ENCODE results near the gene PPARGC1A.

PPARGC1A gene

DNA sequence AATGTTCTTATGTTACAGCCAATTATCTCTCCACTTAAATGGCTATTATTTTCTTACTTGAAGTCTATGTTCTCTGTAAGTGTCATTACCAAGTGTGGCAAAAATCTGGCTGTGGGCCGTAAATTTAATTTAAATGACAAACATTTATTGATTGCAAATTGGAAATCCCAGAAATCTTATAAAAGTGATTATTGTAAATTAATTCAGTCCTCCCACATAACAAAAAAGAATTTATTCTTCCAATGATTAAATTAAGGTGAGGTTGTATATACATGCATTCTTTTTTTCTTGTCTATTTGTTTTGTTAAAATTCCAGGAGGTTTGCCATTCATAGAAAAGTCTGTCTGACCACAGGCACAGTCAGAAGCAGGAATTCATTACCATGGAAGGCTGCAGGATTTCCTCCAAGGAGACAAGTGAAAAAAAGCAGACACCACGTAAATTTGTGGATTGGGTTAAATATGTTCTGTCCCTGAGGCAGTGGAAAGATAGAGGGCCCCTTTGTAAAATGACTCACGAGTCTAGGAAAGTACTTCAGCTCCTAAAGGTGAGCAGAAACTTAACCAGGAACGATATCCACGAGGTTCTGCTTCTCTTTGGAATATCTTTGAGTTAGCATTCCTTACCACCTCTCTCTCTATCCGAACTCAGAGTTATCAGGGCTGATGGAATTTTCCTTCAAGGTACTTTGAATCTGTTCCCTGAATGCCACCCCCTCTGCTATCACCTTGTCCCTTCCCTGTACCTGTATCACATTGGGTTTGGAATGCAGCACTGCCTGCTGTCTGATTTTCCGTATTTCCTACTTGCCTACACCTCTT, 10.7 kb downstream of the PPARGC1A start:
- DNase-seq (ENCODE audit: low read depth in 2 of 2), result no peak

DNA sequence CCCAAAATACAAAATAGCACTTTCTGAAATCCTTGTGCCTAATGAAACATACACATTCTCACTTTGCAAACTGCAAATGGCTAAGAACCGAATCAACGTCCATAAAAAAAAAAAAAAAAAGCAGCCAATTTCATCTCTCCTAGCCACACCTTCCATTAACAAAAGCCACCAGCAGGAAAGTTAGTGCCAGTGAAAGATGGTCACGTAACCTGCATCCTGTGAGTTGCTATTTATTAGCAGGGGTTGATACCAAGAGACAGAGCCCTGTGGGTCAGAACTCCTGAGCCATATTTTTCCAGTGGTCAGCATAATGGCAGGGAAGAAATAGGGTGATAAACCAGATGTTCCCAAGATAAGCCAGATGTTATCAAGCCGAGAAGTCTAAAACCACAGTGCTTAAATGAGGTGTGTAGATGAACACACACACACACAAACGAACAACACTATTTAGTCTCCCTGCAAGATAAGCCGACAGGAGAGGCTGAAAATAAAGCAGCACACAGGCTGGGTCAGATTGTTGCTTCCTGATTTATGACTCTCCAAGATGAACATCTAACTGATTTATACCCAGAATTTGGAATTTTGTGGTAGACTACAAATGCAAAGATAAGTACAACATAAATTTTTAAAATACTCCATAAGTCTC, 11.5 kb downstream of the PPARGC1A start:
- DNase-seq (ENCODE audit: low read depth in 2 of 2), result no peak

DNA sequence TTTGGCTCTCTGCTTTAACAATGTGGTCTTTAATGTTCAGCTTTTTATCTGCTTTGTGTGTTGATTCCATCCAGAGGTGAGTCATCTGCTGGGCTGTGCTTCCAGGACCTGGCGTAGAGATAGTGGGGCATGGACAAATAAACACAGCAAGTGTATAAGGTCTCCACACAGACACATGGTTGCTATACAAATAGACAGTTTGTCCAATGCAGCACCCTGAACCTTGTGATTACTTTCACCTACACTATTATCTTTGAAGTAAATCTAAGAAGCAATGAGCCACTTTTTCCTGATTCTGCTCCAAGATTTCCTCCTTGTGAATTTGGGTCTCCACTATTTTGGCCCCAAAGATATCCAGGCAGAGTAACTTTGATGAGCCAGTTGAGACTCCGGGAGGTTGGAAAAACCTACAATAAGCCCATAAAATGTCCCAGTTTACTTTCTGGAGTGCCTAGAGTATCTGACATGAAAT, 12.1 kb downstream of the PPARGC1A start:
- DNase-seq (ENCODE audit: low read depth in 2 of 2), result no peak

DNA sequence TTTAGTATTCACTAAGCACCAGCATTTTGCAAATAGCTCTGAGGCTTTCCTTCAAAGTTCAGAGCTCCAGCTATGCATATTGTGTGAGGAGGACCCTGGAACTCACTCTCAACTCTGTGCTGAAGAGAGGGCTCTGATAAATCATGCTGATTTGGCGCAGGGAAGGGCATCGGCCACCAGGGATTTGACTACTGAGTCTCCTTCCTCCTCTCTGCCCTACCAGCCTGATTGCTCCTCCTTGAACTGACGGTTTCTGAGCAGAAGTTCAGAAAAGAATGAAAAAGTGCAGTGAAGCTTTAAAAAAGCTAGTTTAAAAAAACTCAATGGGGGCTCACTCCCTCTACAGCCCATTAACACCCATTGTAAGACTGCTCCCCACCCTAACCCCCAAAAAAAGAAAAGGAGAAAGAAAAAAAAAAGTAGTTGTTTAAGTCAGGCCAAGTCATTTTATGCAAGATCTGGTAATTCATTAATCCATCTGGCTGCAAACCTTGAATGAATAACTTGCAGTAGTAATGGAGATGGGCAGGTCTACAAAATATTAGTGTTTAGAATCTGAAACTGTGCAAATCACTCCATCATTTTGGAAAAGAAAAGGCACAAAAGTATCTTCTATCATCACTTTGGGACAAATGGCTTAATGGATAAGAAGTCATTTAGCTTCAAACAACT, 13.3 kb downstream of the PPARGC1A start:
- no peak for DNase-seq (ENCODE audit: low read depth in 2 of 2)

GRCh38 chr4:23875317-23875716, 14.5 kb downstream of the PPARGC1A start:
- no peak for DNase-seq (ENCODE audit: low read depth in 2 of 2)

DNA sequence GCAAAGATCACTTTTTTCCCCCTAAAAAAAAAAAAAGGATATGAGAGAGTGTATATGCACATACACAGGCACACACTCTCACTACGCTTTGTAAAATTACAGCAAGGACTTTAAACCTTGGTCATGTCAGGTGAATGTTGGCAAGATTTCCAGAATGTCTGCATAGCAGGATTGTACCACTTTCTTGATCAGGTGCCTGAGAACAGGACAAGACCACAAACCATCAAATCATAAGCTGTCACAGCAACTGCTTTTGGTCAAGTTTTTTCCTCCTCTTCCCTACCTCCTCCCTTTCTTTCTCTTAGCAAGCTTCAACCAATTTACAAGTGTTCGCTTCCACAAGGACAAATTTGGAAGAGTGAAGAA, 15.3 kb downstream of the PPARGC1A start:
- DNase-seq (ENCODE audit: low read depth in 2 of 2), result no peak

GRCh38 chr4:23873717-23874535, 15.9 kb downstream of the PPARGC1A start:
- DNase-seq (ENCODE audit: low read depth in 2 of 2), result no peak

GRCh38 chr4:23871426-23871825, 18.4 kb downstream of the PPARGC1A start:
- no peak for DNase-seq (ENCODE audit: low read depth in 2 of 2)

DNA sequence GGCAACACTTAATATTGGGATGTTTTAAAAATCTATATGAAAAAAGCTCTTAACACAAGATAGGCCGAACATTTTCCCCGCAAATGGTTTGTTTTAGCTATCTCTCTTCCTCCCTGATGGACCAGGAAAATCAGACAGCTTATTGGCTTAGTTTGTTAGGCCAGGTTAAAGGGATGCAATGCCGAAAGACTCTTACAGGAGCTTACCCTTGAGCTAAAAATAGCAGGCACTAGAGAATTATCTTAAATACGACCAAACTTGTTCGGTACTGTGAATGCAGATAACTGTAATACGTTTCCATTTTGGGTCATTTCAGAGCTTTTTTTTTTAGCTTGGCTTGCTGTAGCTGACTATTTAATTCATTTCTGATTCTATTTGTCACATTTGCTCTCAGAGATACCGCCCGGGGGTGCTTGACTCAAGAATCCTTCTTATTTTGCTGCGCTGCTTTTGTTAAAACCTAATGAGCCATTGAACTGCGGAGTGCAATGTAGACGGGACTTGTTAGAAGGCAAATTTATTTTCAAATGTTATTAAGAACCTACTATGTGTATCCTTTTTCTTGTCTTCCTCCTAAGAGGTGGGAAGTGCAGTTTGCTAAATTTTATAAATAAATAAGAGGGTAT, 23.3 kb downstream of the PPARGC1A start:
- no peak for DNase-seq (ENCODE audit: low read depth in 2 of 2)

DNA sequence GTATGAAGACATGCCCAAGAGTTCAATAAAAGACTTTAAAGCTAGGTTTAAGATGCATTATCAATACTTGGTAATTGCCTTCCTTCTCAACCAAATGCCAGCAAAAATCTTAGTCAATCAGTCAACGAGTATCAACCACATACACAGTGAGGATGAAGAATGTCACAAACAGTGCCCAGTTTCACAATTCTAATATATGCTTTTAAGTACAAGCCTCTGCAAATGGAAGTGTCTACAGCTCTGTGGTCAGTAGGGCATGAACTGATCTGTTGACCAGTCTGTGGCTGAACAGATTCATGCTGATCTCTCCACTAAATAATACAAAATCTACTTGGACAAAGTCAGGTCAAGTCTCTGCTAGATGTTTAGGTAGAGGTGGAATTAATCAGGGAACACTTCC, 27.9 kb downstream of the PPARGC1A start:
- no peak for DNase-seq (ENCODE audit: low read depth in 2 of 2)

DNA sequence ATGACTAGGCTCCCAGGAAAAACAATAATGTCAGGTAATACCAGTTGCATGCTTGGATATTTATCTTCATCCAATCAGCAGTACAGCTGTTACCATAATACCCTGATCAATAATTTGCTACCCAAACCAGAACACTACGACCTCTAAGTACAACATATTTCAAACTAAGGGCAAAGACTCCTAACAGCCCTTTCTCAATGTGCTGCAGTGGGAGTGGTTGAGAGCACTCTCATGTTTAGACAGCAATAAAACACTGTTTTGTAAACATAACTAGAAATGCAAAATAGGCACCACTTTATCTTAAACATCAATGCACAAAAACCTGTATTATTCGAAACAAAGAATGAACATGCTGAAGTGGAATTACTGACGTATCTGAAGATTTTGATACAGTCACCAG, 28.9 kb downstream of the PPARGC1A start:
- DNase-seq (ENCODE audit: low read depth in 2 of 2), result no peak

DNA sequence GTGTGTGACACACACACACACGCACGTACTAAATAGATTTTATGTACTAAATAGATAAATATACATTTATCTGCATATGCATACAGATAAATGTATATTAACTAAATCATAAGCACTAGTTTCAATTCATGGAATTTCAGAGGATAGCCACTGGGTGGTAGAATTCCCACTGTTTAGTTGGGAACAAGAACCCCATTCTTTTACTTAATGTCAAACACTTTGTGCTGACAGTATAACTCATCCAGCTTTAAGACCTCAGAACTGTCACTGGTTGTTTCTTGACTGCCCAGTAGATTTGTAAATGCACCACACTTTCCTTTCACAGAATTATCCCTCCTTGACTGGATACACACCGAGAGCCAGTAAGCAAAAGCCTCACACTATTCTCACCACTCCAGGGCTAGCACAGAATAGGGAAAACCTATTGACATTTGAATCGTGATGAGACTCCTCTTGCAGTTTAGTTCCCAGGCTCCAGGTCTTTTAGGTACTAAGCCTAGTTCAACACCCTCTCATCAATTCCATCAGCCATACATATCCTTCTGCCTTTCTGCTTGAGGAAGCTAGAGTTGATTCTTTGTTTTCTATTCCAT, 32.4 kb downstream of the PPARGC1A start:
- no peak for DNase-seq (ENCODE audit: low read depth in 2 of 2)

GRCh38 chr4:23856630-23857029, 33.2 kb downstream of the PPARGC1A start:
- DNase-seq (ENCODE audit: low read depth in 2 of 2), result no peak

DNA sequence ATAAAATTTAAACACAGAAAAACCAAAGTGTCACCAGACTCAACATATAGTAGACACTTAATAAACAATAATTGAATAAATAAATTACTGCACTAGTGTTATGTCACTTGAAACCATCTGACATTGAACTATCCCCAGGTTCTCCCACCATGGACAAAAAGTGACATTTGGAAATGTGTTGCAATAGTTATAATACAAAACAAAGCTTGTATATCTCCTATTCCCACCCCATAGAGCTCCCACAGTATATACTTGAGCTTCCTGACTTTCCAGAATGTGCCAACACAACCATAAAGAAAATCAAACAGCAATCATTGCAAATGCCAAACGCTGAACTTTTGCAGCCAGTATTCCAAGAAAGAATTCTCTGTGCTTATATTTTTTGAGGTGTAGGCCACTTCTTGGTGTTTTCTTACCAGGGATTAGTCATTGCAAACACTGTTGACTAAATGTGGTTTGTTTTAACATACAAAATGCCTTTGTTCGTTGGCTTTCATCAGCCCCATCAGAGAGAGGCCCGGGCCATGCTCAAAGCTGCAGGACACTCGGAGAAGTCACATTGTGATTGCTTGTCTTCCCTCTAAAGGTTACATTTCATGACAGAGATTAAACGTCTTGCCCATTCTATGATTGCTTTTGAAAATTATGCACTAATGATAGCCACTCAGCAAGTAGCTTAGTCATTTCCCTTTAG, 33.8 kb downstream of the PPARGC1A start:
- DNase-seq (ENCODE audit: low read depth in 2 of 2), result no peak

DNA sequence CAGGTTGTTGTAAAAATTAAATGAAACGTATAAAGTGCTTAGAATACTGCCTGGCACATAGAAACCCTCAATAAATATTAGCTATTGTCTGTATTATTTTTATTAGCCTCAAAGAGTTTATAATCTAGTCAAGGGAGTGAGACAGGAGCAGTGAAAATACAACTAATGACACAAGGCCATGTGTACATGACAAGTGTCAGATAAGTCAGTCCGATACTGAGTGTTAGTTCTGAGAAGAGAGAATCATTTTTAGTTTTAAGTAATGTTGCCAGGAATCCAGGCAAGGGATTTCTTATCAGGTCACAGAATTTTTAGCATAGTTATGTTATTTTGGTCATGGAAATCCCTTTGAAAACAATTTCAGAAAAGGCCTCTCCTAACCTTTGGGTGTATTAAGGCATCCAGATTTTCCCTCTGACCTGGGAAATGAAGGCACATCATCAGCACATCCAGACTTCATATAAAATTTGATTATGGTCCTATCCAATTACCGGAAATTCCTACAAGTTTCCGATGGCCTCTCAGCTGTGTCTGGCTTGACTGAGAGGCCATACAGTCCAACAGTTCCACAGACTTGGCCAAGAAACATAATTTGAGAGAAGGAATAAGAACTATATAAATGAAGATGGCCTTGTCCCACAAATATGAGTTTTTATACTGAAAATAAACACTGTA, 35.7 kb downstream of the PPARGC1A start:
- DNase-seq (ENCODE audit: low read depth in 2 of 2), result no peak

GRCh38 chr4:23851464-23851863, 38.4 kb downstream of the PPARGC1A start:
- DNase-seq (ENCODE audit: low read depth in 2 of 2), result no peak

- no peak for DNase-seq (ENCODE audit: low read depth in 2 of 2)
Observed at GRCh38 chr4:23847158-23847557, 42.7 kb downstream of the PPARGC1A start.

- DNase-seq (ENCODE audit: low read depth in 2 of 2), result no peak
Observed at GRCh38 chr4:23844961-23845360, 44.9 kb downstream of the PPARGC1A start.

DNA sequence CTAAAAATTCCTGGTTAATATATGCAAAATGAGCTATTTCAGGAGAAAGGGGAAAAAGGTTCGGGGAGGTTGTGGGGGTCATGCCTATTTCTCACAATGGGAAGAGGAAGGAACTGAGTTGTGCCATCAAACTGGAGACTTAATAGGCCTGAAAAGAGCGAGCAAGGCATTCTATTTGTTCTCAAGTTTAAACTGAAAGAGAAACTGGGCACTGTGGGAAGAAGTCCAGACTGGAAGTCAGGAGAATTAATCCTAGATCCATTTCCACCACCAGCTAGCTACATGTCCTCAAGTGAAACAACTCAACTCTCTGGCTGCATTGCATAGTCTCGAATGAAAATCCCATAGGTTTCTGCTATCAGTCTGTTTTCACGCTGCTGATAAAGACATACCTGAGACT, 50.6 kb downstream of the PPARGC1A start:
- no peak for DNase-seq (ENCODE audit: low read depth in 2 of 2)

DNA sequence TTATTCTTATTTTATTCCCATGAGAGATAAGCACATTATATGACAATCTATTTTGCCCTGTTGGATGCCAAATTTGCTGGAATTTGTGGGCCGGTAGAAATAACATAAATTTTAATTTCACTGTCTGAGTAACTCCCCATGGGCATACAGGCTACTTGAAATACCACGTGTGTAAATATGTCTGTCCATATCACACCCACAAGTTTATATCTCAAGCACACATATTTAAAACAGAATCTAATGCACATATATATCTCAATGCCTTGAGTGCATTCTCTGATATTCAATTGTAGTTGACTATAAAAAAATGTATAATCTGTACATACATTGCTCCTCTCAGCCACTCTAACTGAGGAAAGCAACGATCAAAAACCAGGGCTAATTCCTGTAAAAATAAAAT, 51.2 kb downstream of the PPARGC1A start:
- DNase-seq (ENCODE audit: low read depth in 2 of 2), result no peak

Data from stimulated activated CD4-positive, alpha-beta T cell treated with anti-CD3 and anti-CD28 coated beads, Interleukin-1b, Interleukin-23, amount 100 ng/mL, for 1 hour (primary cell).